GM12878 (cell line): ENCODE results near the gene IL16.

ENCODE experiments used
- CEBPB ChIP-seq, 2 experiments: fragments of 150-350 bp in 1 of 2; IDR thresholded peaks; 2 replicates each; pipeline ENCODE4 v1.6.1; 2012 to 2014; ENCODE audit warnings: low read depth in 2 of 2, low read length in 2 of 2, borderline replicate concordance in 1 of 2, inconsistent platforms in 1 of 2
- CREB1 ChIP-seq: IDR thresholded peaks from 2 replicates; pipeline ENCODE4 v1.6.1; 2012; ENCODE audit warnings: low read depth, mild to moderate bottlenecking, inconsistent platforms
- EZH2 ChIP-seq: IDR thresholded peaks from 2 replicates; pipeline ENCODE4 v1.6.1; 2012; ENCODE audit warnings: low read depth, mild to moderate bottlenecking, control low read depth, inconsistent platforms, low read length, borderline replicate concordance; ENCODE audit not compliant: control insufficient read depth
- GABPA ChIP-seq: IDR thresholded peaks from 2 replicates; pipeline ENCODE4 v1.6.1; 2014; ENCODE audit warnings: antibody characterized with exemption, low read depth, mild to moderate bottlenecking, inconsistent platforms
- MYB ChIP-seq: fragments of 150-350 bp; IDR thresholded peaks from 2 replicates; pipeline ENCODE4 v1.6.1; 2014; ENCODE audit warnings: mild to moderate bottlenecking, low read depth, low read length, borderline replicate concordance
- MYC ChIP-seq: IDR thresholded peaks from 2 replicates; pipeline ENCODE4 v1.6.1; 2011; ENCODE audit warnings: mild to moderate bottlenecking, low read length, moderate library complexity, inconsistent platforms; ENCODE audit not compliant: insufficient read depth, insufficient replicate concordance, insufficient read length, severe bottlenecking
- POLR2A ChIP-seq: IDR thresholded peaks from 2 replicates; pipeline ENCODE4 v1.6.1; 2011; ENCODE audit warnings: low read depth, mild to moderate bottlenecking, low read length
- POLR2AphosphoS2 ChIP-seq: IDR thresholded peaks from 2 replicates; pipeline ENCODE4 v1.6.1; 2011; ENCODE audit warnings: low read depth, mild to moderate bottlenecking, low read length, improper control_type of control experiment, moderate library complexity
- POLR2AphosphoS5 ChIP-seq: IDR thresholded peaks from 2 replicates; pipeline ENCODE4 v1.6.1; 2011; ENCODE audit warnings: mild to moderate bottlenecking, low read length, inconsistent platforms
- RCOR1 ChIP-seq: conservative IDR thresholded peaks from 2 replicates; pipeline ENCODE4 v1.6.1; 2012; ENCODE audit warnings: low read depth, low read length, improper control_type of control experiment
- SREBF2 ChIP-seq: IDR thresholded peaks from 2 replicates; pipeline ENCODE4 v1.6.1; 2012; ENCODE audit warnings: mild to moderate bottlenecking, low read length
- YBX1 ChIP-seq: fragments of 450-650 bp; IDR thresholded peaks from 2 replicates; pipeline ENCODE4 v1.6.1; 2016; ENCODE audit warnings: antibody characterized with exemption
- TF ChIP-seq, protein P1 (sequence below), 3 experiments: IDR thresholded peaks in 2 of 3; conservative IDR thresholded peaks in 1 of 3; 2 replicates each; pipeline ENCODE4 v1.5.1; 2011; ENCODE audit warnings: low read depth in 3 of 3, low read length in 3 of 3, mild to moderate bottlenecking in 3 of 3, control low read depth in 2 of 3, moderate library complexity in 2 of 3, inconsistent platforms in 1 of 3, mixed read lengths in 1 of 3; ENCODE audit not compliant: control insufficient read depth in 2 of 3, insufficient read depth in 1 of 3; ENCODE audit errors: extremely low read depth in 1 of 3

DNA sequence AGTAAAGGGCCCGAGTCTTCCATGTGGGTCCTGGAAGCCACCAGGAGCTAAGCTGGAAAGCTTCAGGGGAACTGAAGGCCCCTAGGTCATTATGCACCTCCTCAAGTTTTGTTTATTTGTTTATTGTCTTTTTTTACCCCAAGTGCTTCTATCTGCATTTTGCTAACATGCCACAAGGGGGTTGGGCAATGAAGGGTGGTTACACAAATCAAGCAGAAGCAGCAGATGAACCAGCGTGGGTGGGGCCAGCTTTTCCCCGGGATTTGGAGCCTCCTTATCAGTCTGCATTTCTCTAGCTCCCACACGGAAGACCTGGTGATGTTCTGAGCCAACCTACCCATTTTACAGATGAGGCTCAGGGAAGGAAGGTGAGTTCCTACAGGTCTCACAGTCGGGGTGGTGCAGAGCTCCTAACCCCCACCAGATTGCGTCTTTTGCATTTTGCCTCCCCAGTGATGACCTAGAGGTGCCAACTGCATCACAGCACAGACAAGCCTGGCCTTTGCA is 160.6 kb downstream of the IL16 start:
- TF ChIP-seq POLR2AphosphoS2 (no peak), SREBF2 (no peak), CREB1 (no peak), EZH2 (no peak), POLR2A (no peak), CEBPB (IDR thresholded peaks at IDR 0.05; ENCODE audit: borderline replicate concordance in 1 of 2, low read depth in 2 of 2, low read length in 2 of 2) (no peak), RCOR1 (no peak), MYC (no peak), POLR2AphosphoS5 (no peak), MYB (no peak), GABPA (no peak), YBX1 (no peak)
- TF ChIP-seq, protein P1, sequence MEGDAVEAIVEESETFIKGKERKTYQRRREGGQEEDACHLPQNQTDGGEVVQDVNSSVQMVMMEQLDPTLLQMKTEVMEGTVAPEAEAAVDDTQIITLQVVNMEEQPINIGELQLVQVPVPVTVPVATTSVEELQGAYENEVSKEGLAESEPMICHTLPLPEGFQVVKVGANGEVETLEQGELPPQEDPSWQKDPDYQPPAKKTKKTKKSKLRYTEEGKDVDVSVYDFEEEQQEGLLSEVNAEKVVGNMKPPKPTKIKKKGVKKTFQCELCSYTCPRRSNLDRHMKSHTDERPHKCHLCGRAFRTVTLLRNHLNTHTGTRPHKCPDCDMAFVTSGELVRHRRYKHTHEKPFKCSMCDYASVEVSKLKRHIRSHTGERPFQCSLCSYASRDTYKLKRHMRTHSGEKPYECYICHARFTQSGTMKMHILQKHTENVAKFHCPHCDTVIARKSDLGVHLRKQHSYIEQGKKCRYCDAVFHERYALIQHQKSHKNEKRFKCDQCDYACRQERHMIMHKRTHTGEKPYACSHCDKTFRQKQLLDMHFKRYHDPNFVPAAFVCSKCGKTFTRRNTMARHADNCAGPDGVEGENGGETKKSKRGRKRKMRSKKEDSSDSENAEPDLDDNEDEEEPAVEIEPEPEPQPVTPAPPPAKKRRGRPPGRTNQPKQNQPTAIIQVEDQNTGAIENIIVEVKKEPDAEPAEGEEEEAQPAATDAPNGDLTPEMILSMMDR (IDR thresholded peaks at IDR 0.05 in 2 of 3, conservative IDR thresholded peaks at IDR 0.05 in 1 of 3; ENCODE audit: control insufficient read depth in 2 of 3, extremely low read depth in 1 of 3, insufficient read depth in 1 of 3, low read depth in 3 of 3, low read length in 3 of 3): peak in 2 of 3 experiments; percentile 13 to 17; a peak in 1 of 6 replicates
